ENCODE measurements around the gene SPDEF.

The SPDEF gene

GRCh38 chr6:34512738-34513115 is 43.4 kb downstream of the SPDEF start:
- H3K27ac ChIP-seq, result no peak overlapping the region
- no peak for TF ChIP-seq CTCF (IDR thresholded peaks at IDR 0.05)
- no peak for TF ChIP-seq ZFX (IDR thresholded peaks at IDR 0.05; ENCODE audit: borderline replicate concordance)

GRCh38 chr6:34511915-34512737 is 44.0 kb downstream of the SPDEF start:
- TF ChIP-seq CTCF (IDR thresholded peaks at IDR 0.05), result no peak
- no peak for TF ChIP-seq ZFX (IDR thresholded peaks at IDR 0.05; ENCODE audit: borderline replicate concordance)
- no peak overlapping the region for H3K27ac ChIP-seq

- TF ChIP-seq ZFX (IDR thresholded peaks at IDR 0.05; ENCODE audit: borderline replicate concordance), result no peak
- TF ChIP-seq CTCF (IDR thresholded peaks at IDR 0.05), result no peak
- no peak overlapping the region for H3K27ac ChIP-seq
Observed at GRCh38 chr6:34511214-34511914, 44.8 kb downstream of the SPDEF start.

- TF ChIP-seq CTCF (IDR thresholded peaks at IDR 0.05), result no peak
- TF ChIP-seq ZFX (IDR thresholded peaks at IDR 0.05; ENCODE audit: borderline replicate concordance), result no peak
- no peak overlapping the region for H3K27ac ChIP-seq
Observed at GRCh38 chr6:34510299-34510698, 45.8 kb downstream of the SPDEF start.

- no peak overlapping the region for H3K27ac ChIP-seq
- no peak for TF ChIP-seq ZFX (IDR thresholded peaks at IDR 0.05; ENCODE audit: borderline replicate concordance)
- no peak for TF ChIP-seq CTCF (IDR thresholded peaks at IDR 0.05)
Observed at GRCh38 chr6:34509782-34510181, 46.3 kb downstream of the SPDEF start.

- H3K27ac ChIP-seq, result no peak overlapping the region
- TF ChIP-seq CTCF (IDR thresholded peaks at IDR 0.05) (no peak), ZFX (IDR thresholded peaks at IDR 0.05; ENCODE audit: borderline replicate concordance) (no peak)
Observed at GRCh38 chr6:34508425-34508824, 47.7 kb downstream of the SPDEF start.

GRCh38 chr6:34506718-34507117 is 49.4 kb downstream of the SPDEF start:
- TF ChIP-seq ZFX (IDR thresholded peaks at IDR 0.05; ENCODE audit: borderline replicate concordance), result no peak
- TF ChIP-seq CTCF (IDR thresholded peaks at IDR 0.05), result no peak
- H3K27ac ChIP-seq, result no peak overlapping the region

All from 22Rv1 (cell line).